Spleen (tissue), 11 donors: ENCODE data around the gene RRH. TPM values are rescaled to one million over a fixed set of nuclear protein-coding genes. Genes with fewer than 3 reads are reported as not detected.
"Not testable (repeated sequence)": the region's sequence is repeated elsewhere in the genome, so short reads cannot be mapped to it uniquely, and the experiment has no call there.

Source experiments
- DNase-seq: peaks from one replicate; pipeline ENCODE4 v3.0.0-alpha.2; 2020
- H3K27ac ChIP-seq, 8 donors: fragments of 200-600 bp; sonication (generic) in 7 of 8; 1 replicate in 4 of 8; 2 replicates in 4 of 8; pipeline versions ENCODE4 v1.5.0 to v1.8.0; 2016 to 2021; ENCODE audit warnings: inconsistent platforms in 4 of 8, mild to moderate bottlenecking in 4 of 8, moderate library complexity in 1 of 8
- H3K27me3 ChIP-seq, 7 donors: fragments of 200-600 bp; sonication (generic) in 6 of 7; replicated peaks in 1 of 7; 1 replicate in 4 of 7; 2 replicates in 3 of 7; pipeline versions ENCODE4 v1.5.0 to v1.8.0; 2016 to 2021; ENCODE audit warnings: inconsistent platforms in 3 of 7, mild to moderate bottlenecking in 1 of 7
- H3K36me3 ChIP-seq, 6 donors: fragments of 200-600 bp; sonication (generic) in 5 of 6; 1 replicate in 4 of 6; 2 replicates in 2 of 6; pipeline versions ENCODE4 v1.5.0 to v1.8.0; 2016 to 2021; ENCODE audit warnings: inconsistent platforms in 2 of 6
- H3K4me1 ChIP-seq, 6 donors: fragments of 200-600 bp; sonication (generic) in 5 of 6; 1 replicate in 3 of 6; 2 replicates in 3 of 6; pipeline versions ENCODE4 v1.5.0 to v1.8.0; 2016 to 2021; ENCODE audit warnings: inconsistent platforms in 3 of 6
- H3K4me3 ChIP-seq, 8 donors: fragments of 200-600 bp; sonication (generic) in 7 of 8; 1 replicate in 4 of 8; 2 replicates in 4 of 8; pipeline versions ENCODE4 v1.5.0 to v1.8.0; 2016 to 2021; ENCODE audit warnings: inconsistent platforms in 4 of 8, mild to moderate bottlenecking in 4 of 8, moderate library complexity in 2 of 8
- H3K9me3 ChIP-seq, 8 donors: fragments of 200-600 bp; sonication (generic) in 7 of 8; 1 replicate in 4 of 8; 2 replicates in 4 of 8; pipeline versions ENCODE4 v1.5.0 to v1.8.0; 2016 to 2021; ENCODE audit warnings: inconsistent platforms in 4 of 8
- CTCF ChIP-seq, 11 experiments: fragments of 200-600 bp in 7 of 11; fragments of 450-650 bp in 4 of 11; sonication (generic) in 4 of 11; IDR thresholded peaks in 8 of 11; conservative IDR thresholded peaks in 3 of 11; 1 replicate in 7 of 11; 2 replicates in 4 of 11; pipeline versions ENCODE4 v1.4.0 to v1.8.0; 2016 to 2021; ENCODE audit warnings: antibody characterized with exemption in 11 of 11, inconsistent platforms in 4 of 11, mild to moderate bottlenecking in 1 of 11
- POLR2A ChIP-seq, 3 donors: fragments of 450-650 bp; IDR thresholded peaks; one replicate each; pipeline ENCODE4 v1.5.1; 2017; ENCODE audit warnings: antibody characterized with exemption in 3 of 3, mild to moderate bottlenecking in 1 of 3
- POLR2AphosphoS5 ChIP-seq, 3 donors: sonication (generic); formaldehyde crosslinking; IDR thresholded peaks; one replicate each; pipeline ENCODE4 v1.5.1; 2017; ENCODE audit warnings: antibody characterized with exemption in 3 of 3
- WGBS, 5 donors: extraction: QIAGEN DNeasy Blood & Tissue Kit in 3 of 5; methylation state at CpG; one replicate each; pipeline versions ENCODE4 v1.1.5 to v1.1.7; 2013 to 2018; 5-methylcytosine and 5-hydroxymethylcytosine counted together
- intact Hi-C: fragments of 100-400 bp; cut with DNase I; formaldehyde crosslinking; loops from one replicate; pipeline ENCODE4 v1.15.0; 2023; ENCODE audit warnings: low total_unique reads
- polyA plus RNA-seq, 3 donors: library from polyadenylated mRNA; stranded (reverse); fragments of 200-250 nt; gene quantifications; one replicate each; pipeline ENCODE4 v1.2.1, GENCODE V29; 2013
- total RNA-seq, 7 donors: library from RNA; depleted of rRNA in 3 of 7; stranded (reverse); fragments of >200 nt in 3 of 7; fragmentation: NEBNext Ultra II Directional in 4 of 7; extraction: Animal tissue kit (Norgen Biotek cat#: 25700) in 4 of 7; gene quantifications; one replicate each; pipeline versions ENCODE4 v1.1.0 to v1.2.1, GENCODE V29; 2016 to 2021
- donor health status: healthy with polysubstance abuse.
- donor health status: DM: no; HTN: no; CAD: no; lungs with moderate emphysema.
- donor health status: DM: no; HTN: no; CAD: no.
- donor health status: Bipolar disorder and iron deficiency.
- donor health status: healthy.
- donor health status: DM: no; HTN: no; CAD: no.
- donor health status: DM: yes; HTN: yes; CAD: no.

The RRH gene
- total and polyA plus RNA-seq, 10 donors, result 0.03 to 2.0 (median 0.54) TPM; not detected in 4

DNA sequence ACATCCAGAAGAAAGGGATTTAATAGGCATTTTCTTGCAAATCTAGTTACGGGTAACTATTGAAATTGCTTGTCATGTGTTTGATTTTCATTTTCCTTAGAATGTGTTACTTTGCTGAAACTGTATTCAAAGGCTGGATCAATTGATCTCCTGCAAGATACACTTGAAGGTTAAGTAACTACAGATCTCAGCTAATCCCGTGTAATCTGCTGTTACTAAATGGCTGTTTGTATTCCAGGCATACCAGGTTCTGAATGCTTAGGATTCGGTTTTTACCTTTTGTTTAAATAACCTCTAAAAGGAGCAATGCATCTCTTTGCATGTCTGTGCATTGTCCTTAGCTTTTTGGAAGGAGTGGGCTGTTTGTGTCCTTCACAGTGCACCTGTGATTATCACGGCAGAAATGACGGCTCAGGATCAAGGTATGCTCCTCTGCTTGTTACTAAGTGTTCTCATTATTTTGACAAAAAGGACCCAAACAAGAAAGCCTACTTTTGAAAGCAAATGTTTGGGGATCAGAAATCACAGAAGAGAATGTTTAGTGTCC lies 20.2 kb downstream of the RRH start, which contains the start of gene LRIT3:
Gene LRIT3, plus strand, starts transcription at position 212 of the 547 bp plus-strand sequence. Its CDS starts 95 bp downstream, at position 307.
- 87 to 95% (median 91%) methylated on average over 5 of the region's 5 CpGs for WGBS, 5 donors

GRCh38 chr4:109848501-109848900 lies 20.7 kb downstream of the RRH start:
- Histone ChIP-seq H3K9me3 (no peaks in the 10 kb centered on the region), H3K36me3 (no peaks in the 10 kb centered on the region), H3K27ac (no peak overlapping the region), H3K4me1 (no peaks in the 10 kb centered on the region), H3K4me3 (no peak overlapping the region), H3K27me3 (no peaks in the 10 kb centered on the region)
- intact Hi-C loops, result no loop called here
- TF ChIP-seq POLR2A (IDR thresholded peaks at IDR 0.05) (no peak), POLR2AphosphoS5 (IDR thresholded peaks at IDR 0.05) (no peak), CTCF (IDR thresholded peaks at IDR 0.05 in 8 of 11, conservative IDR thresholded peaks at IDR 0.05 in 3 of 11) (no peak)
- 80 to 90% (median 84%) methylated on average over 2 of the region's 2 CpGs for WGBS, 5 donors
- no peak for DNase-seq

More for the DNA sequence above, 20.2 kb downstream of the RRH start, which contains the start of gene LRIT3:
- TF ChIP-seq CTCF (IDR thresholded peaks at IDR 0.05 in 8 of 11, conservative IDR thresholded peaks at IDR 0.05 in 3 of 11) (no peak), POLR2A (IDR thresholded peaks at IDR 0.05) (no peak), POLR2AphosphoS5 (IDR thresholded peaks at IDR 0.05) (no peak)
- intact Hi-C loops, result no loop called here
- Histone ChIP-seq H3K4me1 (no peaks in the 10 kb centered on the region), H3K9me3 (no peaks in the 10 kb centered on the region), H3K27me3 (no peaks in the 10 kb centered on the region), H3K4me3 (no peak within 1 kb of the TSS), H3K36me3 (no peaks in the 10 kb centered on the region), H3K27ac (no peak within 1 kb of the TSS)
- DNase-seq, result no peak

DNA sequence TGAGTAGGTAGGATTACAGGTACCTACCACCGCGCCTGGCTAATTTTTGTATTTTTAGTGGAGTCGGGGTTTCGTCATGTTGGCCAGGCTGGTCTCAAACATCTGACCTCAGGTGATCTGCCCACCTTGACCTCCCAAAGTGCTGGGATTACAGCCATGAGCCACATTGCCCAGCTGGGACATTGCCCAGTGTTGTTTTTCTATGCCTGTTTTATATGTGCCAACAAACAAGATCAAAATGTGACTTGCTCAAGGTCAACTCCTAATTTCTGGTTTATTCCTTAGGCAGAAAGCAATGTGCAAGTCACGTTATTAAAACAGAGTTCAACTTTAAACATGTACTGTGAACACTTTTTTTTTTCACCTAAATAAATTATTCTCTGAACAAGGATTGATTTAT lies 22.8 kb downstream of the RRH start:
- intact Hi-C loops, result no loop called here

GRCh38 chr4:109859426-109860300 lies 31.9 kb downstream of the RRH start:
- H3K36me3 ChIP-seq, H3K4me3 ChIP-seq, DNase-seq, H3K4me1 ChIP-seq, intact Hi-C loops, H3K27me3 ChIP-seq, H3K27ac ChIP-seq: not testable (repeated sequence)
- H3K9me3 ChIP-seq, result peaks cover 0 to 41% (median 30%) of the 10 kb centered on the region in 8 donors
- WGBS, 5 donors, result 78 to 92% (median 84%) methylated on average over 4 of the region's 4 CpGs

More for the DNA sequence above, 22.8 kb downstream of the RRH start:
- no peak for DNase-seq
- no peak for TF ChIP-seq POLR2A (IDR thresholded peaks at IDR 0.05)
- TF ChIP-seq POLR2AphosphoS5 (IDR thresholded peaks at IDR 0.05), result no peak
- TF ChIP-seq CTCF (IDR thresholded peaks at IDR 0.05 in 8 of 11, conservative IDR thresholded peaks at IDR 0.05 in 3 of 11), result no peak
- Histone ChIP-seq H3K27ac (no peak overlapping the region), H3K36me3 (no peaks in the 10 kb centered on the region), H3K4me3 (no peak overlapping the region), H3K9me3 (no peaks in the 10 kb centered on the region), H3K27me3 (no peaks in the 10 kb centered on the region), H3K4me1 (no peaks in the 10 kb centered on the region)
- WGBS, 5 donors, result 70 to 86% (median 74%) methylated on average over 5 of the region's 5 CpGs
